Stimulated activated CD4-positive, alpha-beta T cell treated with anti-CD3 and anti-CD28 coated beads, Interleukin-2, amount 100 ng/mL, for 48 hours (primary cell): ENCODE measurements around the gene TSPAN18.

Source experiments
- DNase-seq, 2 donors: peaks; one replicate each; pipeline ENCODE4 v3.0.0-alpha.2; 2020

Gene TSPAN18

DNA sequence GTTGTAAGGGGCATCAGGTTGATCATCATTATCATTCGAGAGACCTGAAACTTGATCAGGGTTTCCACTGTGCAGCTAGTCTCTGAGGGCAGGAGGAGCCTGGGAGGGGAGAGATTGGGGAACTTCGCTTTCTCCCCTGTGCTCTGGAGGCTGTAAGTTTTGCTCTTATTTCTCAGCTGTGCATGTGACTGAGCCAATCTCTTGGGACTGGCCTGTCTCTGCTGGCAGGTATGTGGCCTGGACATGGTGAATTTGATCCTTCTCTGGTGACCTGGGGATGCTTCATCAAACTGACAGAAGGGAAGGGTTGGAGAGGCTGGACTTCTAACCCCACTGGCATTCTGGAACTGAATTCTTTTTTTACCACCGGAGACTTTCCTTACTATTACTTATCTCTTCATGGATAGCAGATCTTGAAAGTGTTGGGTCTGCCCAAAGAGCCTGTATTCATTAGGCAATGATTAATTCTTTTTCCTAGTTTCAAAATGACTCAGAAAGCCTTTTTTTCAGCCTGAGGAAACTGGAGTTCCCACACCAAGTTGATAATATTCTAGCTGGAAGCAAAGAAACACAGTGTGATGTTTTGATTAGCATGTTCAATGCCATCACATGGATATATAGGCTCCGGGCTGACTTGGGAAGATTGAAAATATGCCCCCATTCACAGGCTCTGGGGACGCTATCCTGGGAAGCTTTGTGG lies 36.5 kb downstream of the TSPAN18 start:
- no peak for DNase-seq

DNA sequence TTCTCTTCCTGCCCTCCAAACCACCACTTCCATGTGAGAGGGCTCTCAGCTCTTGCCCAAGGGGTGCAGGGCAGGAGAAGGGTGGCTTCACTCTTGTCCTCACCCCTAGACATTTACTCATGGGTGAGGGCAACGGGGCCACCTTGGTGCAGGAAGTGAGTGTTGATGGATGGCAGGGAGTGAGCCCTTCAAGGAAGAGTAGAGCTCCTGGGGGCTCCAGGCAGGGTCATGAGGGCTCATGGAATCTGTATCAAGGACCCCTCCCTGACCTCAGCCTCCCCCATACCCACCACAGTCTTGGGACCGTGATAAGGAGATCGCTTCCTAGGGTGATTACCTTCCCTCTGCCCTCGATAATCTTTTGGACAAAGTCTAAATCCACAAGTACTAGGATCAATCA lies 37.8 kb downstream of the TSPAN18 start:
- no peak for DNase-seq

DNA sequence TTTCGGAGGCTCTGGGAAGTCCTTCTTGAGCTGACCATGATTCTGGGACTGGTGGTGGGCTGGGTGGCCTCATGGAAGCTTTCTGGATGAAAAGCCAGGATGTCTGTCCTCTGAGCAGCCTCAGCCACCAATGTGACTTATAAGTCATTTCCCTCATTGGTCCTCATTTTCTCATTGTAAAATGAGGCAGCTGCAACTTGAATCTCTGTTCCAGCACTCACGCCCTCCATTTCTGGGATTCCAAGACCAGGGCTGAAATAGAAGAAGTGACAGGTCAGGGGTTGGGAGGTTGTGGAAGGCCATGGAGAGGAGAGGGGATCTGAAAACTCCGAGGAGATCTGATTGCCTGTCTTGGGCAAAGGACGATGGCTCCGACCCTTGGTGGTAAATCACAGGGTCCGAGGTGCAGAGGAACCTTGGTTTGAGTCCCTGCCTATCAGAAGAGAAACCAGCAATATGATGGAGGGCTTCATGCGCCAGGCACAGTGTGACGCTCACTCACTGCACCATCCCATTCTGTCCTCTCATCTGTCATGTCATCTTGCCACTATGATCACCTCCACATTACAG lies 38.3 kb downstream of the TSPAN18 start:
- DNase-seq = no peak

DNA sequence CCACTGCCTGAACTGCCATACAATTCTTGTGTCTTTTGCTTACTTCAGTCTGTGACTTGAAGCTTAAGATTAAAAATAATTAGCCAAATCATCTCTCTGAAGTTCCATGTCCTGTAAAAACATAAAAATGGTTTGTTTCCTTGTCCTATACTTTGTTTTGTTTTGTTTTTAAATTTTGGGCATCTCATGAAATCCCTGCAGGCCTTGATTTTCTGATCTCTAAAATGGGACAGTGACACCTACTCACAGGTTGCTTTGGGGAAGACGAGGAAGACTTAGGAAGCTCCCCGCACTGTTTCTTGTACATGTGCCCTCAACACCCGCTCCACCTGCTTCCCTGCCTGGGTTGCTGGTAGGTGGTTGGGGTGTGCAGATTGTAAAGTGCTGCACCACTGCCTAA lies 38.9 kb downstream of the TSPAN18 start:
- no peak for DNase-seq

DNA sequence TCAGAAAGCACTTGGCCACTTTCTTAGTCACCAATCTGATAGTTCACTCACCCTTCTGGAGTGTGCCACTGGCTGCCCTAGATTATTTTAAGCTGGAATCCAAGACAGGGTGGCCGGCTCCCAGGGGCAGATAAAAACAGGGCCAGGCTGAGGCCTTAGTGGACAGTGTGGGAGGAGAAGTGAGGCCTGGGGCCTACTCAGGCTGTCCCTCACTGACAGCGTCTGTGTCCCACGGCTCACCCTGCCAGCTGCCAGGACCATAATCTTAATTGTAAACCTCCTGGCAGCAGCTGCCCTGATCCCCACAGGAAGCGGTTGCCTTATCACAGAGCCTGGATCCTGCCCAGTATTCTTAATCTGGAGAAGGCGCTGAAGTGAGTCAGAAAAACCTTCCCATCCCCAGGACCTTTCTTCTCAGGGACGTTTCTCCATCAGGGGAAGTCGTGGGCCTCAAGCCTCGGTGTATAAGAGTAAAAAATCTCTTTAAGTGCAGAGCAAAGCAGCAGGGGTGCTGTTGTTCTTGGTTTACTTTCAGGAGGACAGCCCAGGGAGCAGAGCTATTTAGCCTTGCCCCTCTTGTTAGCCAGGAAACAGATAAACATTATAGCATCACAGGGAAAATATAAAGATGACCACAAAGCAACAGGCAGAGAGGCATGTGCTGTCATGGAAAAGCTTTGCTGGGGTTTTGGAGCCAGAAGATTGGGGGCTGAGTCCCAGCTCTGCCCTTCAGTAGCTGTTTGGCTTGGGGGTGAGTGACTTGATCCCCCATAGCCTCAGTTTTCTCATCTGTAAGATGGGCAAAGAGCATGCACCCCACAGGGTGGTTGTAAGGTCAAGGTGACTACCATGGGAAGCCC lies 39.6 kb downstream of the TSPAN18 start:
- DNase-seq = no peak

DNA sequence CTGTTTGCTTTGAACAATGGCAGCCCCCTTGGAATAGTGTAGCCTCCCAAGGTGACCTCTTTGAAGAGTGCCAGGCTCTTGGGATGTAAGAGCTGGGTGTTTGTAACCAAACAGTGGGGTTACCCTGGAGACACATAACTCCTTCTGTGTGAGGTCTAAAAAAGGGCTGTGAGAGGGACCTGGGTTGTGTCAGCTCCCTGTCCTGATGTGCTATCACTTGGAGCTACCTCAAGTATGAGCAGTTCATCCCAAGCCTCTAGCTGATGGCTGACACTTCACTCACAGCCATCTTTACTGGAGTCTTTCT lies 40.2 kb downstream of the TSPAN18 start:
- no peak for DNase-seq

DNA sequence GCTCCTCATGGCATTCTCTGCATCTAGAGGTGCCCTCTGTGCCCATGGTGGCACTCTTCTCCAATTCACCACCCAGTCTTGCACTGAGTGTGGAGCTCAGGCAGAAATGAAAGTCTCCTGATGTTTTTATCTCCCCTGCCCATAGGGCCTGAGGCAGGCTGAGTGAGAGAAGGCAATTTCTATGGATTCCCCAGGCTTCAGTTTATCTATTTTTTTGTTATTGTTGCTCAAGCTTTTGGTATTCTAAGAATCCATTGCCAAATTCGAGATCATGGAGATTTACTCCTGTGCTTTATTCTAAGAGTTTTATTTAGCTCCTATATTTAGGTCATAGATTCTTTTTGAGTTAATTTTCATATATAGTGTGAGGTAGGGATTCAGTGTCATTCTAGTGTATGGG lies 40.7 kb downstream of the TSPAN18 start:
- DNase-seq = no peak

DNA sequence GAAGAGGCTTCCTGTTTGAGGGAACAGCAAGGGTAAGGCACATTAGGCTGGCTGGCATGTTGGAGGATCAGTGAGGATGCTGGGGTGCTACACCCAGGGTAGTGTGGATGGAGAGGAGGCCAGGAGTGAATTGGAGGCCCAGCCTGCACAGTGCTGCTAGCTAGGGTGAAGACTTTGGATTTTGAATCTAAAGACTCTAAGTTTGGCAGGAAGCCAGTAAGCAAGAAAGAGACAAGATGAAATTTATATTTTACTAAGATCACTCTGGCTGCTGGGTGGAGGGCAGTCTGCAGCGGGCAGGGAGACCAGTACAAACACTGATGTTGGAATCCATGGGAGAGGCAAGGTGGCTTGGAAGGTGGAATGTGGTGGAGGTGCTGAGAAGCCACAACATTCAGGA lies 43.6 kb downstream of the TSPAN18 start:
- DNase-seq = no peak

DNA sequence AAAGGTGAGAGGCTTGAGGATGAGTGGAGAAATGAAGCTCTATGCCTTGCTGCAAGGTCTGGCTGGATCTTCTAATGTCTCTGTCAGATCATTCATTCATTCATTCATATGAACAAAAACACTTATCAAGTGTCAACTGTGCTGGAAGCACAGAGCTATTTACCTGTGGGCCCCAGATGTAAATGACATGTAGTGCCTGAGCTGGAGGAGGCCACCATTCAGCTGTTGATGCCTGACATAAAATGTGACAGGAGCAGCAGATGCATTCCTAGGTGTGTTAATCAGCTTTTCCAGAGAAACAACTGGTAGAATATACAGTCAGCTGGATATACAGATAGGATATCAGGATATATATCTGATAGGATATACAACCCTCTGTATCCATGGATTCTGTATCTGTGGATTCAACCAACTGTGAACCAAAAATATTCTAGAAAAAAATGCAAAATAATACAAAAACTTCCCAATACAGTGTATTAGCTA lies 44.5 kb downstream of the TSPAN18 start:
- no peak for DNase-seq

DNA sequence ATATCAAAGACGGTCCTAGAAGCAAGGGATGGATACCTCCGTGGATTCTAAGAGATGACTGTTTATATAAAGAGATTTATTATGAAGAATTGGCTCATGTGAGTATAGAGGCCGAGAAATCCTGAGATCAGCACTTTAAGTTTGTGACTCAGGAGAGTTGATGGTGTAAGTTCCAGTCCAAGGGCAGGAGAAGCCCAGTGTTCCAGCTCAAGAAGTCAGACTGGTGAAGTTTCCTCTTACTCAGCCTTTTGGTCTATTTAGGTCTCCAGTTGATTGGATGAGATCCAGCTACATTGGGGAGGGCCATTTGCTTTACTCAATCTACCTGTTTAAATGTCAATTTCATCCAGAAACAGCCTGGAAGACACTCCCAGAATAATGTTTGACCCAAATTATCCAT lies 45.1 kb downstream of the TSPAN18 start:
- no peak for DNase-seq

DNA sequence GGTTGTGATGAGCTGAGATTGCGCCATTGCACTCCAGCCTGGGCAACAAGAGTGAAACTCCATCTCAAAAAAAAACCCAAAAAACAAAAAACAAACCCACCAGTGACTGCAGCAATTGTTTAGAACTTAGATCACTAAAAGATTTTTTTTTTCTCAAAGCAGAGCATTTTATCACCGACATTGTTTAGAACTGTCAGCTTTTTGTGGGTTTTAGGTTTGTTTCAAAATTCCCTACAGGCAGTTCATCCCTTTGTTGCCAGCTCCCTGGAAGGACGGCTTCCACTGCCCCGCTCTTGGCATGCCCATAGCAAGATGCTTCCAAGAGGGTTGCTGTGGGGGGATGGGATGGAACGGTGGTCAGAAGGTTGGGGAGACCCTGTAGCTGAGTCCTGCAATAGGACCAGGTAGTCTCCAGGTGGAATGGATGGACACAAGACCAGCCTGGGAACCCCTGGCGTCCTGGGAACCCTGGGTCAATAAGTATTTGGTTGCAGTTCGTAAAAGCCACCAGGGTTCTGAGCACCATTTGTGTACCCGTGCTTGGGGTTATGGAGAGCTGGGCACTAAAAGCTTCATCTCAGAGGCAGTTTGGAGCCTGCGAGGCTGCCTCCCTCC lies 46.7 kb downstream of the TSPAN18 start:
- DNase-seq = no peak

DNA sequence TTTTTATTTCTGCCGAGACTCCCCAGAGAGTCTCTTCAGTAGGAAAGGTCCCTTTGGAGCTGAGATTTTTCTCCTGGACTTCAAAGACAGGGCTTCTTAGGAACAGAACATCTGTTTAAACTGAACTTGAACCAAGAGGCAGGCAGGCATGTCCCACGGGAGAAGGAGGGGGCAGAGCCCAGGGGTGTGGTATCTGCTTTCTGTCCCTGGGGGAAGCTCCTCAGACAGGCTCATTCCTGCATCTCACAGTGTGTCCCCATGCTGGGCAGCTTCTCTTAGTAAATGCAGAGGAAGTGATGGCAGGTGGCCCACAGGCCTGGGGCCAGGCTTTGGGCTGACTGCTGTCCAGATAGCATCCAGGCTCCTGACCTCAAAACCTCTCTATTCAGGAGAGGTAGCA lies 47.3 kb downstream of the TSPAN18 start:
- DNase-seq = no peak

DNA sequence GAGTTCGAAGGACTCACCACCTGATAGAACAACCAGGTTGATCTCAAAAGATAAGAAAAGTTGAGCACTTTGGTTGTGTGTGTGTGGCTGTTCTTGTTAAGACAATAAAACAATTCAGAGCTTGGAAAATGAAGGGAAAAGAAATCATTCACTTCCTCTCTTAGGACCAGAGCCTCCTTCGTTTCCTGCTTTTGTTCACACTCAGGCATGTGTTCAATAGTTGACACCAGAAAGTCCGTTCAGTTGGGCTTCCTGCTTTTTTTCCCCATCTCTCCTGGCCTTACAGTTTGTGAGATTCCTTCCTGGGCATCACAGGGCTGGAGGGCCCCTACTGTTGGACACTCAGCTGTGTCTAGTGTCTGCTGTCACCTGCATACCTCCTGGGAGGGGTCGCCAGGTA lies 48.0 kb downstream of the TSPAN18 start:
- DNase-seq = no peak

DNA sequence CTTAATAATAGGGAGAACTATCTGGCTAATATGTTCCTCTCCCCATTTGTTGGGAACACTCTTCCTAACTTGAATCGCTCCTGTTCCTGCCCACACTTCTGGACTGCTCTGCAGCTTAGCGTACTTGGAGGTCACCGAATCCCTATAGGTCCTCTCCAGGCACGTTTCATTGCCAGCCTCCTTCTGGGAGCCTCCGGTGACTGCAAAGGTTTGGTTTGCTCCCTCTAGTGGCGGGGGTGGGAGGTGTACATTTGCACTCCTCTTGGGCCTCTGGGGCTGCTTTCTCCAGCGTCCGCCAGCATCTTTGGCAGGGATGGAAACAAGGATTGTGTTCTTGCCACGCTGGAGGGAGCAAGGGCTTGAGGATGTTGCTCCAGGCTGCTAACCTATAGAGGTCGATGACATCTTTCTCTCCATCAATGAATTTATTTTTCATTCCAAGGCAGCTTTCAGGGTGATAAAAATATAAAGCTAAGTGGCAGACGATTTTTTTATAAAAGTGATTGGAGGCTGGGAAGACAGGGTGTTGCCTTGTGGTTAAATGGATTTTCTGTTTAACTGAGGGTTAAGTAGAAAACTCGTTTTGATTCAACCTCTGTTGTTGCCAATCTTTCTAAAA lies 48.7 kb downstream of the TSPAN18 start:
- peak; percentile 62 to 64 for DNase-seq

DNA sequence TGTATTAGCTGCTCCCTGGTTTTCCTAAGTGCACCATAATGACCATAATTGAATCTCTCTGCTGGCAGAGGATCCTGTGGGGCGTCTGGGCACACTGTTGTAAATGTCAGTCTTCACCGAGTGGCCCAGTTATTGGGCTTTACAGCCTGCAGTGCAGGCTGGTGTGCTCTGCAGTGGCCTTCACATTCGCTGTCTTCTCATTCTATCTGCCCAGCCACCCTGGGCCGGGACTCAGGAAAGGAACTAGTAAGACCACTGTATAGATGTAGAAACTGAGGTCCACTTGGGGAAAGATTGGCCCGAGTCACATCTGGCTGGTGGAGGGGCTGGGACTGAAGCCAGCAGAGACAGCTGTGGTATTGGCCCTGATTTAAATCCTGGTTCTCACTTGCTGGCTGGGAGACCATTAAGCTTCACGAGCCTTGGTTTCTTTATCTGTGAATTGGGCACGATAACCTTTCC lies 49.3 kb downstream of the TSPAN18 start:
- DNase-seq = no peak

DNA sequence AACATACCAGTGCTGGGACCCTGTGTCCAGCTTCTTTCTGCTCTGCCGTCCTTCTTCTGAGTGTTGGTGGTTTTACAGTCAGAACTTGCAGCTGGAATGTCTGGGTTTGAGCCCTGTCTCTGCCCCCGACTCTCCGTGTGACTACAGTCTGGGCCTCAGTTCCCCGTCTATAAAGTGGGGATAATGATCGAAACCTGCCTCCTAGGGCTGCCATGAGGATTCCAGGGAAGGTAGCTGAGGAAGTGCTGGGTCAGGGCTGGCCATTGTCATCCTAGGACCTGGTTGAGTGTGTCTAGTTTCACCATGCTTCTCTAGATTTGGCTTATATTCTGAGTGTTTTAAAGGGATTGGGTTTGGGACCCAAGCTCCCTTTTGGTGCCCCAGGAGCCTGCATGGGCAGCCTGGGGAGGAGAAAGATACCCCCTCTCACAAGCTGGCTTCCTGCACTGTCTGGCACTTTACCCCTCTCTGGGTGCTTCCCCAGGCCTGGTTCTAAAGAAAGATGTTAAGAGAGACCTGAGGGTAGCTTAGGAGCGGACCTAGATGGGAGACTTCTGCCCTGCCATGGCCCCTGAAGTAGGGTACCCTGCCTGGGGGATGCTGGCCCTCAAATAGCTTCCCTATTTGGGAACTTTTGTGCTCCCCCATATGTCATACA lies 49.9 kb downstream of the TSPAN18 start:
- DNase-seq = no peak

DNA sequence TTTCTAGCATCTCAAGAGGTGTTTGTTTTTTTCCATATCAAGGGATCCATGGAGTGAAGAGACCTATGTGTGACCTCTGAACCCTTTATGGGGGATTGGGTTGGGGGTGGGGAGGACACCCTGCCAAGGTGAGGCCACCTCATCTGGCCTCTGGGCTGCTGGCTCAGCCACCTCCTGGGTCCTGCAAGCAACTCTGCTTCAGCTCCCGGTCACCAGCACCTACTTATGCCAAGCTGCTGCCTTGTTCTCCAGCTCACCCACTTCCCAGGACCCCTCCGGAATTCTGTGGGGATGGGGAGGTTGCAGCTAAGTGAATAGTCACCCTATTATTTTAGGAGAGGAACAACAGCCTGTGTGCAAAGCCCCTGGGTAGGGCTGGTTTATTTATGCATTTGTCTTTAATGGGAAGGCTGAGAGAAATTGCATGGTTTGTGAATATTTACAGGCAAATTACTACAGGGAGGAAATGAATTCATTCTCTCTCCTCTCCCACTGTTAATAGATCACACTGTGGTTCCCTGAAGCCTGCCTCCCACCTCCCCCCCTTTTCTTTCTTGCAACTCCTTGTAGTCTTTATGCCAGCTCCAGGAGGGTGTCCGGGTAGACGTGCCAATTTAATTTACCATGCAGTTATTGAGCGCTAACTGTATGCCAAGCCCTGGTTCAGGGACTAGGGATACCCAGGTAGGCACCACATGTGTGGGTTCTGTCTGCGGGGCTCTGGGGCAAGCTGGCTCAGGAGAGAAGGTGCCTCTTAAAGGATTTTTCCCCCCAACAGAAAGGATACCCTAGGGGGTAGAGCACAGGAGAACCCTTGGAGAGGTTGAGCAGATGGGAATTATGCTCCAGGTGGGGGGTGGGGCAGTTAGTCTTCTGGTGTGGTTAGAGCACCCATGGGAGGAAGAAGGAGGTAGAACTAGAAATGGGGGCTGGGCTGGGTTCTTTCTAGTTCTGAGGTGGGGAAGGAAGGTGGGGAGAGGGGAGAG lies 50.7 kb downstream of the TSPAN18 start:
- no peak for DNase-seq

DNA sequence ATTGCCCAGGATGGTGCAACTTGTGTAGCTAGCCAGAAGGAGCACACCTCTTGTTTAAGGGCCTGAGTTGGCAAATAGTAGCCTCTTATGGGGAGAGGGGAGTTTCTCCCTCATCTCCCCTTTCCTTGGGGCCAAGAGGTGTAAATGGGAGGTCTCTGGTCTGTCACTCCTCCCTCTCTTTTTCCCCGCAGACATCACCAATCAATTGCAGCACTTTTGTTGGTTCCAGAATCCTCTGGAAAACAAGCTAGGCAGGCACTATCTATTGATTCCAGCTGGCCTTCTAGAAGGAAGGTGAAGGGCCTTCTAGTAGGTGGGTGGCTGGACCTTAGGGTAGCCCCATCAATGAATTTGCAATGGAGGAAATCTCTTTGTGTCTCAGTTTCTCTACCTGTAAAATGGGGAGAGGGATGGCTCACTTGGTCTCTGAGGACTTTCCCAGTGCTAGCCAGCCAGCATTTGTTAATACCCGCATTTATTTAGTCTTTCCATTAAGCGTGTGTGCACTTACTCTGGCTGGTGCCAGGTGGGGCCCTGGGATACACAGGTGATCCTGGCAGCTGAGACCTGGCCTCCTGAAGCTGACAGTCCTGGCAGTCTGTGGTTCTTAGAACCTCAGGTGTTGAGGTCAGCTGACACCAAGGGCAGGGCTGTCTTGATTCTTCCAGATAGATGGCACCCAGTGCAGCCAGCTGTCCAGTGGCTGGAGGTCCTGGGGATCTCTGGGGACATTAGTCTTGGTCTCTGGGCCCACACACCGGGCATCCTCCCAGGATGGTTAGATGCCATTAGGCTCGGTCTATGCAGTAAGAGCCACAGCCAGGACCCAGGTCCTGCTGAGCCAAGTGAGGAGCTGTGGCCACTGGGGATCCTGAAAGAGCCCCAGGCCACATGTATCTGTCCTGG lies 51.7 kb downstream of the TSPAN18 start:
- DNase-seq = no peak

DNA sequence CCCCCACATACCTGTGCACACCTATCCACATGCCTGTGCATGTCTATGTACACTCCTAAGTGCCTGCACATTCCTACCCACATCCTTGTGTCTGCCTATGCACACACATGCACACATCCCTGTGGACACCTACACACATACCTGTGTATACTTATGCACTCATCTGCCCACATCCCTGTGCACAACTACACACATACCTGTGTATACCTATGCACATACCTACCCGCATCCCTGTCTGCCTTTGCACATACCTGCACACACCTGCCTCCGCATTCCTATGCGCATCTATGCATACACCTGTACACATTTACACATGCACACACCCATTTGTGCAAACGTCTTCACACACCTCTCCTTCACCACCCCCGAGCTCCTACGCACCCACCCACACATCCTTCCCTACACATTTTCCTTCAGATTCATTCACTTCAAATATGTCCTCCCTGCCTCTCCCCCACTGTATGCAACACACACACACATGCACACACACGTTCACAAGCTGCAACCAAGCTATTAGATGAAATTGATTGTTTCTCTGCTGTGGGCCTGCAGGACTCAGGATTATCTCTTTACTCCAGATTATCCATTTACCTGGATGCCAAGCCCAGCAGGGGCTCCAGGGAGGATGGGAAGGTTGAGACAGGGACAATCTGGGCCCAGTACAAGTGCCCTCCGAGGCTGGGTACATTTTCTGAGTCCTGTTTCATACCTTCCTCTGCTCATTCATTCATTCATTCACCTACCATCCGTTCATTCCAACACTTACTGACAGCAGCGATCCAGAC lies 53.2 kb downstream of the TSPAN18 start:
- no peak for DNase-seq
